Lower lobe of right lung (tissue), 2 donors: ENCODE data around the gene ETS1. TPM values are rescaled to one million over a fixed set of nuclear protein-coding genes. Genes with fewer than 3 reads are reported as not detected.

Experiments
- ATAC-seq, 2 donors: fragments of 200-7000 bp; cut with Tn5 transposase; one replicate each; pipeline ENCODE4 v1.9.1; 2020 to 2022; ENCODE audit warnings: mild to moderate bottlenecking in 2 of 2, moderate library complexity in 2 of 2
- DNase-seq: peaks from one replicate; pipeline ENCODE4 v3.0.0-alpha.2; 2020
- H3K27ac ChIP-seq: fragments of 200-600 bp; one replicate; pipeline ENCODE4 v1.8.0; 2022
- H3K27me3 ChIP-seq: fragments of 200-600 bp; one replicate; pipeline ENCODE4 v1.8.0; 2022; ENCODE audit warnings: low read depth
- H3K36me3 ChIP-seq: fragments of 200-600 bp; one replicate; pipeline ENCODE4 v1.8.0; 2022; ENCODE audit warnings: mild to moderate bottlenecking
- H3K4me1 ChIP-seq: fragments of 200-600 bp; one replicate; pipeline ENCODE4 v1.8.0; 2022
- H3K4me3 ChIP-seq: fragments of 200-600 bp; one replicate; pipeline ENCODE4 v1.8.0; 2022; ENCODE audit warnings: mild to moderate bottlenecking
- H3K9me3 ChIP-seq: fragments of 200-600 bp; one replicate; pipeline ENCODE4 v1.8.0; 2022
- intact Hi-C: fragments of 100-400 bp; cut with DNase I; formaldehyde crosslinking; loops from one replicate; pipeline ENCODE4 v1.11.0; 2022
- total RNA-seq: library from RNA; stranded (reverse); fragmentation: NEBNext Ultra II Directional; extraction: Animal tissue kit (Norgen Biotek cat#: 25700); gene quantifications from one replicate; pipeline ENCODE4 v1.2.1, GENCODE V29; 2021
- TF ChIP-seq, protein P1 (sequence below): fragments of 200-600 bp; IDR thresholded peaks from one replicate; pipeline ENCODE4 v1.8.0; 2022; ENCODE audit warnings: antibody characterized with exemption, mild to moderate bottlenecking
- donor health status: DM: no; HTN: yes; CAD: no; lungs with severe emphysema.

ETS1 gene
- total RNA-seq, 1 donor from 2014 or later = 123 TPM

DNA sequence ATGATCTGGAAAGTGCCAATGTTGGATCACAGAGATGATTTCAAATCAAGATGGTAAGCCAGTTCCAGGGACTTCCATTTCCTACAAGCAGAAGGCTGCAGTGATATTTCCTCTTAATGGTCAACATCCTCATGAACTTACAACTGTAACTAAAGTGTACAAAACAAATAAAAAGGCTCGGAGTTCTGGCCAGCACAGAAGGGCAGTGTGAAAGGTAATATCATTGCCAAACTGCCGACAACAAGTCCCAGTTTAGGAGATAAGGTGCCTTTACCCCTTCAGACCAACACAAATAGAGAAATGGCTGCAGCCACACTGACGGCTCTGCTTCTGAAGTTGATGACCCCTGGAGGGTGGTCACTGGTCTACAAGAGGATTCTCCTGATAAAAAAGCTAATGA is 91.1 kb downstream of the ETS1 start:
- DNase-seq = no peak
- no peak for ATAC-seq
- no peaks in the 10 kb centered on the region for H3K9me3 ChIP-seq
- intact Hi-C loops = no loop called here
- no peaks in the 10 kb centered on the region for H3K27me3 ChIP-seq
- TF ChIP-seq, protein P1, sequence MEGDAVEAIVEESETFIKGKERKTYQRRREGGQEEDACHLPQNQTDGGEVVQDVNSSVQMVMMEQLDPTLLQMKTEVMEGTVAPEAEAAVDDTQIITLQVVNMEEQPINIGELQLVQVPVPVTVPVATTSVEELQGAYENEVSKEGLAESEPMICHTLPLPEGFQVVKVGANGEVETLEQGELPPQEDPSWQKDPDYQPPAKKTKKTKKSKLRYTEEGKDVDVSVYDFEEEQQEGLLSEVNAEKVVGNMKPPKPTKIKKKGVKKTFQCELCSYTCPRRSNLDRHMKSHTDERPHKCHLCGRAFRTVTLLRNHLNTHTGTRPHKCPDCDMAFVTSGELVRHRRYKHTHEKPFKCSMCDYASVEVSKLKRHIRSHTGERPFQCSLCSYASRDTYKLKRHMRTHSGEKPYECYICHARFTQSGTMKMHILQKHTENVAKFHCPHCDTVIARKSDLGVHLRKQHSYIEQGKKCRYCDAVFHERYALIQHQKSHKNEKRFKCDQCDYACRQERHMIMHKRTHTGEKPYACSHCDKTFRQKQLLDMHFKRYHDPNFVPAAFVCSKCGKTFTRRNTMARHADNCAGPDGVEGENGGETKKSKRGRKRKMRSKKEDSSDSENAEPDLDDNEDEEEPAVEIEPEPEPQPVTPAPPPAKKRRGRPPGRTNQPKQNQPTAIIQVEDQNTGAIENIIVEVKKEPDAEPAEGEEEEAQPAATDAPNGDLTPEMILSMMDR = no peak
- no peak overlapping the region for H3K4me3 ChIP-seq
- H3K27ac ChIP-seq = peak overlapping the region; percentile 48
- H3K4me1 ChIP-seq = peaks cover 87% of the 10 kb centered on the region
- H3K36me3 ChIP-seq = no peaks in the 10 kb centered on the region

DNA sequence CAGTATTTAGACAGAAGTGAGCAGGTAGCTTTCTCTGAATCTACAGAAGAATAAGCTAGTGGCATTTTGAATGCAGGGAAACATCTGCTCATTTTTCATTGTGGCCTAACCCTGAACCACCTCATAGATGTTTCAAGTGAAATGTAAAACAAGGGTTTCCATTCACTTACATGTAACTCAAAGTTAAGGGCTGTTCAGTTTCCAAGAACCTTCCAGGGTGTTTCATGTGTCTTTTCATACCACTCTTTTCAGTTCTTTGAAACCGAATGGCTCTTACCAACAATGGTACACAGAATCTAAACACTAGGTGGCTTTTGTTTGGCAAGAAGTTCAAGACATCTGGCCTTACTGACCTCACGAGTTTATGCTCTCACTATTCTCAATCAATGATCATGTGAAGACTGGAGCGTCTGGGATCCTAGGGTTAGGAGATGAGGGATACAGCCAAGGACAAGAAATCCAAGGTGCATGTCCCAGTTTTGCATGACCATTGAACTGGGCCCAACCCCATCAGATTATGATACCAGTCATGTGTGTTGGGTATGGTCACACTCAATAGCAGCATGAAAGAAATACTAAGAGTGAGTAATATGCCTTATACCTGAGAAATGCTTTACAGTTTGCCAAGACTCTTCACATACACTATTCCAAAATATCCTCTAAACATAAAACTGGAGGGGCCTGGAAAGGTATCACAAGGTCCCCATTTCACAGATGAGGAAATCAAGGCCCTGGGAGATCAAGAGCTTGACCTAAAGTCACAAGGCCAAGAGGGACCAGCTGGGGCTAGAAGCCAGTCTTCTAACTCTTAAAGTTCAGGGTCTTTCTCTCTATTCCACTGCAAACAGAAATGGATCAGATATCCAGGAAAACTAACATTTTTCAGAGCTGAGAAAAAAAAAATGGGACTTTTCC is 92.7 kb downstream of the ETS1 start:
- H3K27ac ChIP-seq = no peak overlapping the region
- ATAC-seq (no peak), DNase-seq (no peak)
- no peak overlapping the region for H3K4me3 ChIP-seq
- no peaks in the 10 kb centered on the region for H3K9me3 ChIP-seq
- peaks cover 7% of the 10 kb centered on the region for H3K36me3 ChIP-seq
- TF ChIP-seq, protein P1 = no peak
- peaks cover 79% of the 10 kb centered on the region for H3K4me1 ChIP-seq
- intact Hi-C loops = no loop called here
- H3K27me3 ChIP-seq = no peaks in the 10 kb centered on the region

DNA sequence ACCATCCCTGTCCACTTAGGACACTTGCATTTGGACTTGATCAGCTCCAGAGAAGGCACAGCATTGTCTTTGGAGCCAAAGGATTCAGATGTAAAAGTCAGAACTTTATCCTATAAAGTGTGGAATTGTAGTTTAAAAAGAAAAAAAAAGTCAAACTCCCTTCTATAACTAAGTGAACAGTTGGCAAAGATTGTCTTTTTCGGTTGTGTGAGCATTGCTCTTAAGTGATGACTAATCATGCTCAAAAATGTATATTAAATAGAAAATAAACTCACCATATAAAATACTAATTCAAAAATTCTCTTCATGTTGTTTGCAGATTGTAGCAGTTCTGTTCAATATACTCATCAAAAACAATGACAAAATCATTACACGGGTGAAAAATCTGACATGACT is 93.8 kb downstream of the ETS1 start:
- DNase-seq = no peak
- peak overlapping the region; percentile 54 for H3K27ac ChIP-seq
- intact Hi-C loops = no loop called here
- H3K36me3 ChIP-seq = peaks cover 18% of the 10 kb centered on the region
- ATAC-seq = no peak
- TF ChIP-seq, protein P1 = no peak
- no peaks in the 10 kb centered on the region for H3K9me3 ChIP-seq
- H3K4me1 ChIP-seq = peaks cover 76% of the 10 kb centered on the region
- H3K4me3 ChIP-seq = no peak overlapping the region
- H3K27me3 ChIP-seq = no peaks in the 10 kb centered on the region

DNA sequence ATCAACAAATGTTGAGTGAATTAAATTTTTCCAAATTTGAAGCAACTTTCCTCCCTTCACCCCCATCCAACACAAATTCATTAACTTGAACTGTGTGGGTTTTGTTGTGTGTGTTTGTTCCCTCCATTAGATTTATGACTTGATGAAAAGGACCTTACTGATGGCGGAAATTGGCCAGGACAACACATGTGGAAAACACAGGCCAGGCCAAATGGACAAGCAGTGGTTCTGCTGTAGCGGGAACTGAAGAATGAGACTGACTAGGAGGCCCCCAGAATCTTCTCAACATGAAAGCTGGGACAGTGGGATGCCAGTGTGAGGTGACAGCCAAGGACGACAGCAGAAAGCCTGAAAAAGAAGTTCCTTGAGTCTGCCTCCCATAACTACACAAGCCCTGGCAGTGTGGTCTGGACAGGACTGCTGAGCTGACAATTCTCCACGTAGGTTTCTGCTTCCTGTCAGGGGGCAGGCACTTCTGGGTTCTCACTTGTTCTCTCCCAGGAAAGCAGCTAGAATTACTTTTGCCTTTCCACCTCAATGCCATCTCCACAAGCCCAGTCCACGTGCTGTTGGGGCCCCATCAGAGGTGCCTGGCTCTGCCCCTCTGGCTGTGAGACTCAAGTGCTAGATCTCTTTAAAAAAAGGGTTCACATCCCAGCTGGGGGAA is 94.3 kb downstream of the ETS1 start:
- intact Hi-C loops = no loop called here

DNA sequence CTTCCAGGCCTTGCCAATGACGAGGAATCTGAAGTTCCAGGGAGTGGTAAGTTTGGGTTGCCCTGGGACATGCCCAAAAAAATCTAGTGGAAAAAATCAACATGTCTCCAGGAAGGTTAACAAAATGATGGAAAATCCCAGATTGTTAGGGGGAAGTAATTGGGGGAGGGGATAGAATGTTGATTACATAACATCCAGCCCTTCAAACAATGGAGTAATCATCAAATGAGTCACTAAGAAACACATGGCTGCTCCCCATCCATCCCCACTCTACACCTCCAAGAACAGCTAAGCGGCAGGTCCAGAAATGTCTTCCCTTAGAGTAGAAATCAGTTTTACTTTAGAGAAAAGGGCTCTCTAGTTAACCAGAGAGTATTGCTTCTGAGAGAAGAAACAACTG is 94.9 kb downstream of the ETS1 start:
- intact Hi-C loops = no loop called here
- Histone ChIP-seq H3K4me3 (no peak overlapping the region), H3K9me3 (no peaks in the 10 kb centered on the region), H3K4me1 (peaks cover 76% of the 10 kb centered on the region), H3K27me3 (no peaks in the 10 kb centered on the region), H3K36me3 (peaks cover 28% of the 10 kb centered on the region), H3K27ac (peak overlapping the region; percentile 54)
- DNase-seq (no peak), ATAC-seq (peak in 1 of 2 donors; percentile 38)
- TF ChIP-seq, protein P1 = no peak

More for the DNA sequence above, 94.3 kb downstream of the ETS1 start:
- Histone ChIP-seq H3K27me3 (no peaks in the 10 kb centered on the region), H3K36me3 (peaks cover 23% of the 10 kb centered on the region), H3K4me1 (peaks cover 76% of the 10 kb centered on the region), H3K4me3 (no peak overlapping the region), H3K27ac (peak overlapping the region; percentile 54), H3K9me3 (no peaks in the 10 kb centered on the region)
- no peak for DNase-seq
- ATAC-seq = no peak
- TF ChIP-seq, protein P1 = no peak
